T-helper 9 cell (primary cell): ENCODE measurements around the gene RNF141.

Experiments used
- DNase-seq: peaks from one replicate; pipeline ENCODE4 v3.0.0-alpha.2; 2020

Gene RNF141

DNA sequence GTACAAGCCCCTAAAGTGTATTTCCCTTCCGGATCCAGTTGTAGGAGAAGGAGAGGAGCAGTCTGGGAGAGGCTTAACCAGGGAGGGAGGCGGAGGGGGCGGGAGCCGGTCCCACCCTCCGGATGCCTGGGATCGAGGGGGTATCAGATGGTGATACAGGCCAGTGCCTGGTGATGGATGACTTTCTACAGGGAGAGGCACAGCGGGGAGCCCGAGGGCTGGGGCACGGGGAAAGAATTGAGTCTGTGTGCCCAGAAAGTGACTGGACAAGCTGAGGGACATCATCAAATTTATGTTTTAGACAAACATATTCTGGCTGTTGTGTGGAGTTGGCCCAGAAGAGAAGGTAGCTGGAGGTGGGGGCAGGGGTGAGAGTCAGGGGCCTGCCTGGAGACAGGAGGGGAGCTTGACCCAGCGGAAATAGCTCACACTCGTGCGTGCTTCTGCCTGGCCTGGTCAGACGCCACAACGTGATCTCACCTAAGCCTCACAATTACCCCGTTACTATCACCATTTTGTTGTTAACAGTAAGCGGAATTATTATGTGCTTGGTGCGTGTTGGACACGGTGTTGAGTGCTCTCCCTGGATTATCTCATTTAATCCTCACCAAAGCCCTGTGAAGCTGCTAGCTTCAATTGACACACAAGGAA is 43.5 kb downstream of the RNF141 start:
- no peak for DNase-seq

DNA sequence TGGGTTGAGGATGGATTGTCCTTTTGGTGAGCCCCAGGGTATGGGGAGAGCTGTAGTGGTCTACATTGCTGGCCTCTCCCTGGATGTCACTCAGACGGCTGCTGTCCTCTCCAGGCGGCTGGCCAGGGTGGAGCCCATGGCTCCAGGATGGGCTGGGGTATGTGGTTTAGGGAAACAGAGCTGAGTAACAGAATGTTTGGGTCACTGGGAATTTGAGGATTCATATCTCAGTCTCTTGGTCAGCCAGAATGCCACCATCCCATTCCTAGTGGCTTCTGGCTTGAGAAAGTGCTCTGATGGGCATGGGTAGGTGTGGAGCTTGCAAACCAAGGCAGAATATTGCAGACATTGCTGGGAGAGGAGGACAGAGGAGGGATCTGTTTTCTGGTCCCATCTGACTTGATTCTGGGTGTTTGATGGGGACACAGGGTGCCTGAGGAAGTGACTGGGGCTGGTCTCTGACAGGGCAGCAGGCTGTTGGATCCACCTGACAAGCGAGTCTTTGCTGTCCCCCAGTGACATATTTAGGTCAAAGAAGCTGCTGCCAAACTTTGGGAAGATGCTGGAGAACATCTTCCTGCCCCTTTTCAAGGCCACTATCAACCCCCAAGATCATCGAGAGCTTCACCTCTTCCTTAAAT is 44.6 kb downstream of the RNF141 start:
- DNase-seq = no peak

DNA sequence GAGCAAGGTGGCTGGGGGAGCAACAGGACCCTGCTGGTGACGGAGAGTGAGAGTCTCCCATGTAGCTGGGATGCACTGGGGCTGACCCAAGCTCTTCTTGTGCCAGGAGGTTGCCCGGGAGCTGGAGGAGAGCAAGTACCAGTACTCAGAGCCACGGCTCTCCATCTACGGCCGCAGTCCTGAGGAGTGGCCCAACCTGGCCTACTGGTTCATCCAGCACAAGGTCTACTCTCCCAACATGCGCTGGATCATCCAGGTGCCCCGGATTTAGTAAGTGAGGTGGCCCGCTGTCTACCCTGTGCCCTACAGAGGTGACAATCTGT is 45.6 kb downstream of the RNF141 start:
- no peak for DNase-seq

DNA sequence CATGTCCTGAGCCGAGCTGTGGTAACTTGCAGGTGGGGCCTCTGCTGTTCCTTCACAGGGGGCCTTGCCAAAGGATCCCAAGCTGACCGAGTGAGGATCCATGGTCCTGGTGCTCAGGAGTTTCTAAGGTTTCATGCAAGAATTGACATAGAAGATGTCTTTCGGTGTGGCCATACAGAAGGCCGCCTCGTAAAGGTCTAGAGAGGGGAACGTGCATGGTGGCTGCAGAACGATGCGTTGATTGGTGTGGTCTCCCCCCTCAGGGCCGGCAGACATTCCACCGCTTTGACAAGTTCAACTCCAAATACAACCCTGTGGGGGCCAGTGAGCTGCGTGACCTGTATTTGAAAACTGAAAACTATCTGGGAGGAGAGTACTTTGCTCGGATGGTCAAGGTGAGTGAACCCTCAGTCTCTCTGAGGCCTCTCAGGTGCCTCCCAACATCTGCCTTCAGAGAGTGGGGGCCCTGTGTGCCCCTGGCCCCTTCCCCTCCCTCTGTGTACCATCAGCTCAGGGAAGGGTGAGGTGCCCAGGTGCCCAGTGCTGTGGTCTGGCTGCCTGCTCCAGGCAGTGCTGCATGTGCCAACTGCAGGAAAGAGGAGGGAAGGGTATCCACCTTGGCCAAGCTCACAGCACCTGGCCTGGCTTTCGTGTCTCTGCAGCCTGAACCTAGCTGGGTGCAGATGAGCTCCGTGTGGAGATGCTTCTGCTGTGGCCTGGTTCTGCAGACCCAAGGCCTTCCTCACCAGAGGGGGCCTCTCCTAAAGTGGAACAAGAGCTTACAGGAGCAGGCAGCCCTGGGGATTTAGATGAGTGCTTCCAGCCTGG is 46.1 kb downstream of the RNF141 start:
- no peak for DNase-seq

DNA sequence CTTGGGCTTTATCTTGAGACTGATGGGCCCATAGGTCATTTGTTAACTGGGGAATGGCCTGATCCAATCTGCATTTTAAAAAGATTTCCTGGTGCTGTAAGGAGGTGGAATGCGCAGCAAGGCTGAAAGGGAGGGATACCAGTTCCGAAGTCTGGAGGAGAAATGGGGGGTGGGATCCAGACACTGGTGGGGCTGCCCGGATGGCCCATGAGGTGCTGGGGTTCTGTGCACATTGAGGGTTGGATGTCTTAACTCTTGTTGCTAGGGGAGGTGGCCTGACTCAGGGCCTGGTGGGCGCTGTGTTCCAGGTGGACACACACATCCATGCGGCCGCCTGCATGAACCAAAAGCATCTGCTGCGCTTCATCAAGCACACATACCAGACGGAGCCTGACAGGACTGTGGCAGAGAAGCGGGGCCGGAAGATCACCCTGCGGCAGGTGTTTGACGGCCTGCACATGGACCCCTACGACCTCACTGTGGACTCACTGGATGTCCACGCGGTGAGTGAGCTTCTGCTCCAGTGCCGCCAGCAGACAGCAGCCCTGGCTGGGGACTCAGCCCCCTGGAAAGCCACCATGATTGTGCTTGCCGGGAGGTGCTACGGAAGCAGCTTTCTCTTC is 47.8 kb downstream of the RNF141 start:
- DNase-seq = no peak

DNA sequence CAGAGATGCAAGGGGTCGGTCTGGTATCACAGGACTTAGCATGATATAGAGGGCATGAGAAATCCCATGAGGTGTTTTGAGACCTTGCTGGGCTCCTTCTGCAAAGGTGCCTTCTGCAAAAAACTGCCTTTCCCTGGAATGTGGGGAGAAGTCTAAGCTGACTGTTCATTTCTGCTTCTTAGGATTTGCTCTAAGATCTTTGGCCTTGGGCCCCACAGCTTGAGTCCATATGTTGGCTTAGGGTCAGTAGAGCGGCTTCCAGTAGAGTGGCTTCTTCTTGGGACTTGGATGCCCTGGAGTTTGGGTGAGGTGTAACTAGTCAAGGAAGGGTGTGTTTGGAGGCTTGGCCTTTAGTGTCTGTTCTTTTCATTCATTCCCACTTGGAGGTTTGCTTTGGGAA is 48.9 kb downstream of the RNF141 start:
- no peak for DNase-seq

DNA sequence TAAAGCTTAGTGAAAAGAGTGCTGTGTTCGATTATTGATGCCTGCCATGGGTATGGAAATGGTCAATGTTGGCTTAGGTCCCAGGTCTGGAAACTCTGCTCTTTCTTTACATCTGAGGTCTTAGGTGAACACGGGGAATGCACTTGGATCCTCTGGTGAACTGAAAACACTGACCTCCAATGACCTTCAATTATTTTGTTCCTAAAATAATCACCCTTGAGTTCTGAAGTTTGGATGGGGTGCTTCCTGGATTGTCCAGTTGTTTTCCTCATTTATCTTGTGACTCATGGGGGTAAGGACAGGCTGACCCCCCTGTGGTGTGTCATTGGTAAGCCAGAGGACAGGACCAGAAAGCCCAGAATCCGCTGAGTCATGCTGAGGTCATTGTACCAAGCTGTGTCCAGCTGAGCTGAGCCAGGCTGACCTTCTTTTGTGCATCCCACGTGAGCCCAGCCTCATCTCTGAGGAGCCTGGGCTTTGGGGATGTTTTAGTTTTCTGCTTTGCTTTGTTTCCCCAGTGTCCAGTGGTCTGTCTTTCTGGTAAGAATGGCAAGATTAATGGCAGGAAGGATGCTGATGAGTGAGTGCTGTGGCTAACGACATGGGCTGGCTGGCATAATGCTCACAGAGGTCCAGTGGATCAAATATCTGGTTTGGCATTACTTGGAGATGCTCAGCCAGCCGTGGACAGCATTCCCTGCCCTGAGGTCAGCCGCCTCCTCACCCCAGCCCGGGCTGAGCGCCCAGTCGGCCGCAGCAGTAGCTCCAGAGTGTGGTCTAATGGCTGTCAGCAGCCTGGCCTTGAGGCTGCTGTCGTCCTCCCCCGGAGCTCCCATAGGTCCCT is 50.4 kb downstream of the RNF141 start:
- no peak for DNase-seq

DNA sequence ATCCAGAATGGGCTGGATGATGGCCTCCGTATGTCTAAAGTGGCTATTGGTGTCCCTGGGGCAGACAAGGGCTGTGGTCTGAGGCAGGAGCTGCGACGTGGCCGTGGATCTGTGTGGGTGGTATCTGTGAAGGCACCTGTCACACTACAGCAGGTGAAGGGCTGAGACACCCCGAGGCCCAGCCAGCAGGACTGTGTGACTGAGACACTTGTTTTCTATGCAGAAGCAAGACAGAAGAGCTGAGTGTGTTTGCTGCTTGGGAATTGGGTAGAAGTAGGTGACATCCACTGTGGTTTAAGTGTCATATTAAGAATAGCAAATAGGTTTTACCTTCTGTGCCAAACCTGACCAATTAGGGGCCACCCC is 51.0 kb downstream of the RNF141 start:
- no peak for DNase-seq

DNA sequence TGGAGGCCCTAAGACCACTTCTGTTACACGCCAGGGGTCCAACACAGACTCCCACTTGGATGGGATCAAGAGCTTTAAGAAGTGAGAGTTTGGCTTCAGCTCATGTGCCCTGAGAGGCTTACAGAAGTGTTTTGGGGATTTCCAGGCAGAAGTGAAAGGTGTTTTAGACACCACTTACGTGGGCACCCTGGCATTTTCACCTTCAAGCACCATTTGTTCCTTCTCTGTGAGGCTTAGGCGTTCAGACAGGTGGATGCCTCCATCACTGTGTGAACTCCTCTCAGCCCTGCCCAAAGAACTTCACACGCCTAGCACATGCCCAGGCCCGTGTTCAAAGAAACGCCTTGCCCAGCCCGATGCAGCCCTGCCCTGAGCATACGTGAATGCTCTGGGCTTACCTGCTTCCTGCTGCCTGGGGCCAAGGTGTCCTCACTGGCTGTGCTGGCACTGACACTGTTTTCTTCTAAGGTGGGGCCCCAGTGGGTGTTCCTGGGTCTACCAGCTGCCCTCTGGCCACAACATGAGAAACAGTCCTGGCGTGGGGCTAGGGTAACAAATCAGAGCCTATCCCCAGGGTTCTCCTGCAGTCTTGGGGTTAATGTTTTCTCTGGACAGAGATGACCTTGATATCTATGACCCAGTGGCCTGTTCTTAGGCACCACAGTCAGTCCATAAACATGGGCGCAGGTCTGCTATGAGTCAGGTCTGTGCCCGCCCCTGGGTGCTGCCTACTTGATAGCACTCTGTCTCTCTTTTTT is 51.9 kb downstream of the RNF141 start:
- DNase-seq = no peak

DNA sequence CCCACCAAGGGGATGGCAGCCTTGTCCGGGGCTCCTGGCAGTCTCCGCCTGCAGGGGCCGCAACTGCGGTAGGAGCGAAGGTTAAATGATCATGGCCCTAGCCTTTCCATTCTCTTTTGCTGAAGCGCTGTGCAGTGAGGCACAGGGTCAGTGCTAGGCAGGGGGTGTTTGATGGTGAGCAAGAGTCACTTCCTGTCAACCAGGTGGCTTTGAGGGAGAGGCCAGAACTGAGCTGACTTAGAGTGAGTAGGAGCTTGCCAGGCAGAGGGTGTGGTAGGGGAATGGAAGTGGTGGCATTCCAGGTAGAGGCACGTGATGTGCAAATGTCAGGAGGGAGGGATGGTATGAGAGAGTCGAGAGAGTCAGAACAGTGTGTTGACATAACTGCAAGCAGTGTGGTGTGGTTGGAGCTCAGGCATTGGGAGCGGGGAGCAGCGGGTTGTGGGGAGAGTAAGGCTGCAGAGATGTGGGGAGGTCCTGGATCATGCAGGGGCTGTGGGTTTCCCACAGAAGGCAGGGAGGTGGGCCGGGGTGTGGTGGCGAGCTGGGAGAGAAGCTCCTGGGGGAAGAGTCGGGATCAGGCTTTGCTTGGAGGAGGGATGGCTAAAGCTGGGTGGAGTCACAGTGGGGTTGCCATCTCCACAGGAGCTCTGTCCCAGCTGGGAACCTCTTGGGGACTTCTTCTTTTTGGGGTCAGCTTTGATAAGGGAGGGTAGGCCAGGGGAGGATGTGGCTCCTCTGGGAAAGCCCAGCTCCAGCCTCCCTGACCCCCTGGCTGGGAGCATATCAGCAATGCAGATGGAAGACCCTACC is 52.7 kb downstream of the RNF141 start:
- no peak for DNase-seq

DNA sequence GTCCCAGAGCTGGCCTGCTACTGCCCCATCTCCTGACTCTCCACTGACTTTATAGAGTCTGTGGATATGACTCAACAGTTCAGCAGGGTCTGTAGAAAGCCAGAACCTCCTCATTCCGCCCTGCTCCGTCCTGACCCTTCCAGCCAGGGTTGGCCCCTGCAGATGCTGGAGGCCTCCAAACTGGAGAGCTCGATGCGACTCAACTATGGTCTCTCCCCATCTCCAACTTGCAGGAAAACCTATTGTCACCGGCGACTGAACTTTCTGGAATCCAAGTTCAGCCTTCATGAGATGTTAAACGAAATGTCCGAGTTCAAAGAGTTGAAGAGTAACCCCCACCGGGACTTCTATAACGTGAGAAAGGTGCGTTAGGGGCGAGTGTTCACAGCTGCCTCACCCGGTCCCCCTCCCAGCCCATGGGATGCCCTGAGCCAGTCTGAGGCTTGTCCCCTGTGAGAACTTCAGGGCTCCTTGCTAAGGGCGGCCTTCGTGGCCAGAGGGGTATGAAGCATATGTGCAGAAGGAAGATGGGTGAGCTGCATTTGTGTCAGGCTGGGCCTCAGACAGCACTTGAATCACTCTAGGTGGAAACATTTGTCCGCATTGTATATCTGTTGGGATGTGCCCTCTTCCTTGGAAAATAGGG is 53.9 kb downstream of the RNF141 start:
- no peak for DNase-seq

DNA sequence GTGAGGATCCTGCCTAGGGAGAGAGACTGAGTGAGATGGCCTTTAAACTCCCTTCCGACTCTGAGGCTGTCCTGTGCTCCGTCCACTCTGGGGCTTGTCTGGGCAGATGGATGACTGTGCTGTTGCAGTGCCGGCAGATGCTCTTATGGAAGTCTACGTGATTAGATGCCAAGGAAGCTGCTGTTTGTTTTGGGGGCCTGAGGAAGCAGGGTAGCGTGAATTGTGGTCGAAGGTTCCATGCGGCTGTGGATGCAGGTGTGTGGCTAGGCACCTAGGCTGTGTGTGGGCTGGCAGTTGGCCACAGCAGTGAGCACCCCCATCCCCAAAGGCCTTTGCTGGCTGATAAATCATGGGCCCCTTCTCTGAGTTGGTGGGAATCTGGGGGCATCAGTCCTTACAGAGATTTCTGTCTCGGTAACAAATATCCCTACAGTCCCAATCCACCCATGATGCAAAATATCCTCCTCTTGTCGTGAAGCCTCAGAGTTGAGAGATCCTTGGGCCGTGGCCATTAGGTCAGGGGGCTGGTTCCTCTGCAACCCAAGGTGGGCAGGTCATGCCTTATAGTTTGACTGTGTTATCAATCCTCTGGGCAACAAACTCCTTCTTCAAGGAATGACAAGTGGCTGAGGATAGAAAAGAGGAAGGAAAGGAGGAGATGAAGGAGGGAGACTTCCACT is 54.7 kb downstream of the RNF141 start:
- DNase-seq = no peak

DNA sequence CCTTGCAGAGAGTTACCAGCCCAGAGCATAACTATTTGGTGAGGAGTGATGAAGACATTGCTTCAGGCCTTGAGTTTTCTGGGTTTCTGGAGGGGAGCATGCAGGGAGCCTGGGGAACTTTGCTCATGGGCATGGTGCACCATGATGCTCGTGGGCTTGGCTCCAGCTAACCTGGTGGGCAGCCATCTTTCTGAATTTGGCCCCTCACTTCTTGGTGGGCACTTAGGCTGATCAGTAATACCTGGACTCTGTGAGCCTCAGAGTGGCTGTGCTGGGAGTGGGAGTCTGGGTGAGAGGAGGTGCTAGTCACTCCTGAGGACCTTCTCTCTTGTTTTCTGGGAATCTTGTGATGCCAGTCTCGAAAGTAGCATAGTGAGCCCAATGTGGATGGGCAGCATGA is 55.3 kb downstream of the RNF141 start:
- DNase-seq = no peak

DNA sequence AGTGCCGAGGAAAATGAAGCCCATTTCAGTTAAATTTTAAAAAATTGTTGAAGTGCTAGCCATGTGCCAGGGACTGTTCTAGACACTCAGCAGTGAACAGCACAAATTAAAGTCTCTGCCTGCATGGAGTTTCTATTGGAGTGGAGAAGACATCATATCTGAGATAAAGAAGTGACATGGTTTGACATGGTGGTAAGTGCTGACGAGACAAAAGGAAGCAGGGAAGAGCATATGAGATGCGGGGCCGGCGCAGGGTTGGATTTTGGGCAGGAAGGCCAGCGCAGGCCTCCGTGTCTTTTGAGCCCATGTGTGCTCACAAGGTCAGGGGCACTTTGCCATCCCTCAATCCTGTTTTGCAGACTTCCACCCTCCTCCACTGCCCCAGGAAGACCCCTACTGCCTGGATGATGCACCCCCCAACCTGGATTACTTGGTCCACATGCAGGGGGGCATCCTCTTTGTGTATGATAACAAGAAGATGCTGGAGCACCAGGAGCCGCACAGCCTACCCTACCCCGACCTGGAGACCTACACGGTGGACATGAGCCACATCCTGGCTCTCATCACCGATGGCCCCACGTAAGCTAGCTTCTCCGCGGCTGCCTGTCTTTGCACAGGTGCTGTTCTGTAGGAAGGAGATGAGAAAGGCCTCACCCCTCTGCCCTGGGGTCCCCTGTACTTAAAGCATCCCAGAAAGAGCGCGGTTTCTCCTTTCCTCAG is 56.4 kb downstream of the RNF141 start:
- no peak for DNase-seq

DNA sequence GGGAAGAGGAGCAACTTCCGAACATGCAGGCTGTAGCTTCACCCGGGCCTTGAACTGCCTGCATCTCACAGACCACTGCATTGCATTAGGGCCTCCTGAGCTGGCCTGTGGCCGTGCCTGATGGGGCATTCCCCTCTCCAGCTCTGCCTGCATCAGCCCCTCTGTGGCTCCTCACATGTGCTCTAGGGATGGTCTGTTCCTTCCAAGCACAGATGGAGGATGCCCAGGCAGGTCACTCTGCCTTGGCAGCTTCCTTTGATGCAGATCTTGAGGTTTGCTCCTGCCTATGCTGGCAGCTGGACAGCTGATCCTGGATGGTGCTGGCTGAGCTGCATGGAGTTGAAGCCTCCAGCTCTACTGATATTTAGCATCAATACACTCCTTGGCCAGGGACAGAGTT is 57.4 kb downstream of the RNF141 start:
- DNase-seq = no peak

DNA sequence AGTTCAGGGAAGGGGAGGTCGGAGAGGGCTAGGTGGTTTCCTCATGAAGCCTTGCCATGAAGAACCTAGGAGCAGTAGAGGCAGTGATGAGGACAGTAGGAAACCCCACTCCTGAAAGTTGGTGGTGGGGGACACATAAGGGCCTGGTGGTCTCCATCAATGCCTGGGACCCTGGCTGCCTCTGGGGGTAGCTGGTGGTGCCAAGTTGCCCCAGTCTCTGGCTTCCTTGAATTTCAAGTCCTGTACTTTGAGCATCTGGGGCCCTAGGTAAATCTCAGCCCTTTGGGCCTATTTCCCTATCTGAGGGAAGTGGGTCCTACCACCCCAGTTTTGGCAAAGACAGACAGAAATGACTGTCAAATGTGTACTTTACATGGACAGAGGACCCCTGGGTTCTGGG is 57.8 kb downstream of the RNF141 start:
- DNase-seq = no peak

DNA sequence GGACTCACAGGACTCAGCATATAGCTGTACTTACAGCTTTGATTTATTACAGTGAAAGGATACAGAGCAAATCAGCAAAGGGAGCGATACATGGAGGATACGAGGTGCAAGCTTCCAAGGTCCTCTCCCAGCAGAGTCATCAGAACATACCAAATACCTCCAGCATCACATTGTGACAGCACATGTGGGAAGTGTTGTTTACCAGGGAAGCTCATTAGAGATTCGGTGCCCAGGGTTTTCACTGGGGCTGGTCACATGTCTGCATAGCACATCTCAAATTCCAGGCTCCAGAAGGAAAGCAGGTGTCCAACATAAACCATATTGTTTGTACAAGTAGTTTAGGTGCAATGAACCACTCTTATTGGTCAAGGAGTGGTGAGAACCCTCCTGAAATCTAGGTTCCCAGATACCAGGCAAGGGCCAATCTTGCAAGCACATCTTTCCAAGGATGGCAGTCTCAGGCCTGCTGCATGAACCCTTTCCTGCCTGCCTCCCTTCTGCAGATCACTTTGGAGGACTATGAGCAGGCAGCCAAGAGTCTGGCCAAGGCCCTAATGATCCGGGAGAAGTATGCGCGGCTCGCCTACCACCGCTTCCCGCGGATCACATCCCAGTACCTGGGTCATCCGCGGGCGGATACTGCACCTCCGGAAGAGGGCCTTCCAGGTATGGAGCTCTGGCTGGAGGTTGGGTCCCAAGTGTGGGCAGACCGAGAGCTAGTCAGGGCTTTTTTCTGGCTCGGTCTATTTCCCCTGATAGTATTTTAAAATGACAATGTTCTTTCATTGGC is 59.2 kb downstream of the RNF141 start:
- no peak for DNase-seq

DNA sequence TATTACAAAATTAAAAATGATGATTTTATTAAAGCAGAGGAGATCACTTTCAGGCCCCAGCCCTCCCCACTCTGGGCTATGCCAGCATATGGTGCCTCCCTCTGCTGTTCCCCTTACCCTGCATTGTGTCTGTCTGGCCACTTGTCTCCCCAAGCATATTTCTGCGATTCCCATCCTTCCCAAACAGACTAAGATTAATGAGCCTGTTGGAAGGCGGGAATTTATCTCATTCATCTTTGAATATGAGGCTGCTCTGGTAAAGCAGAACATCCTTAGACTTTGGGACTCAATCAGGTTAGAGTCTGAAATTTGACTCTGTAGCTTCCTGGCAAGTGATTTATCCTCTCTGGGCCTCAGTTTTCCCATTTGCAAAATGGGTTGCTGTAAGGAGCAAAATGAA is 60.2 kb downstream of the RNF141 start:
- no peak for DNase-seq

DNA sequence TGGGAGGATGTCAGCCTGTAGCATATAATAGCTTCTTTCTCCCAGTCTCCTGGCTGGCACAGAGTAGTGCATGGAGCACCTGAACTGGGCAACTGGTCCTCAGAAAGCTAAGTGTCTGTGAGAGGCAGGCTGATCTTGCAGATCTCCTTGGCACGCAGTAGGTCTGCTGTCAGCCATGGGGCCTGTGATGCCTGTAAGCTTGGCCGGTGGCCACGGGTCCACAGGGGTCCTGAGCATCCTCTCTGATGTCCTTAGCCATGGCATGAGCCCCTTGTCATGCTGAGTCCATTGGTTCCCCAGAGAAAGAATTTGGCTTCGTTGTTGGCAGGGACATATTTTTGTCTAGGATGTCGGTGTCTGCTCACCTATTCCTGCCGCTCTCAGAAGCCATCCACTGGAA is 61.0 kb downstream of the RNF141 start:
- DNase-seq = no peak
